K562 (cell line): ENCODE results near the gene MYO1D. TPM values are rescaled to one million over a fixed set of nuclear protein-coding genes. Genes with fewer than 3 reads are reported as not detected.
A peak's percentile ranks its signal among the peaks of the same experiment; 100 is the strongest.

Experiments used
- ATAC-seq: fragments of 200-7000 bp; cut with Tn5 transposase; 3 replicates; pipeline ENCODE4 v1.9.1; 2020; ENCODE audit warnings: moderate library complexity
- BruUV-seq: library from RNA; stranded (reverse); fragments of 400-500 nt; replicated peaks from 2 replicates; lab custom pipeline; 2021; lab: Mats Ljungman, UMichigan
- CTCF ChIA-PET: fragments of 300-600 bp; formaldehyde crosslinking; extraction: SDS; loops from one replicate; lab custom pipeline; 2021; ENCODE audit warnings: low intra/inter-chr PET ratio; lab: Yijun Ruan, JAX
- POLR2A ChIA-PET: fragments of 300-600, 350-650 bp; sonication (Branson Sonifier 250); formaldehyde crosslinking; extraction: SDS; loops from one replicate; lab custom pipeline; 2021; ENCODE audit warnings: antibody characterized with exemption, inconsistent platforms; lab: Yijun Ruan, JAX
- DNase-seq, 4 experiments: peaks; one replicate each; pipeline versions ENCODE4 v3.0.0 to v3.0.0-alpha.2; 2011 to 2018; ENCODE audit warnings: low spot score in 3 of 4, mixed read lengths in 3 of 4; ENCODE audit errors: extremely low read depth in 1 of 4
- FAIRE-seq: peaks from 2 replicates; lab custom pipeline; 2011; peaks lifted over from hg19 to GRCh38; lab: Jason Lieb, UNC
- H2AFZ ChIP-seq: 2 replicates; pipeline ENCODE4 v1.6.0; 2011; ENCODE audit warnings: low read depth, low read length, control low read depth, inconsistent platforms
- H3K27ac ChIP-seq: fragments of 200-600 bp; 3 replicates; pipeline ENCODE4 v1.8.0; 2011; ENCODE audit warnings: low read depth, mild to moderate bottlenecking, control low read depth, inconsistent platforms, low read length, moderate library complexity, mixed read lengths; ENCODE audit errors: extremely low read depth
- H3K27me3 ChIP-seq, 2 experiments: fragments of 300-600 bp in 1 of 2; 2 replicates in 1 of 2; 3 replicates in 1 of 2; pipeline versions ENCODE4 v1.6.0 to v1.8.0; 2011; ENCODE audit warnings: inconsistent platforms in 2 of 2, low read length in 2 of 2, mild to moderate bottlenecking in 1 of 2, mixed read lengths in 1 of 2, moderate library complexity in 1 of 2; ENCODE audit not compliant: control insufficient read depth in 2 of 2, insufficient read depth in 2 of 2
- H3K36me3 ChIP-seq: fragments of 300-600 bp; 3 replicates; pipeline ENCODE4 v1.8.0; 2011; ENCODE audit warnings: mild to moderate bottlenecking, low read length, inconsistent platforms; ENCODE audit not compliant: control insufficient read depth, insufficient read depth
- H3K4me1 ChIP-seq, 2 experiments: fragments of 200-600 bp in 1 of 2; replicated peaks in 1 of 2; 2 replicates in 1 of 2; 3 replicates in 1 of 2; pipeline versions ENCODE4 v1.5.1 to v1.8.0; 2011; ENCODE audit warnings: inconsistent platforms in 2 of 2, low read length in 2 of 2, mild to moderate bottlenecking in 1 of 2, mixed read lengths in 1 of 2, moderate library complexity in 1 of 2; ENCODE audit not compliant: control insufficient read depth in 2 of 2, insufficient read depth in 2 of 2
- H3K4me2 ChIP-seq: 2 replicates; pipeline ENCODE4 v1.6.1; 2011; ENCODE audit warnings: low read length, control low read depth, inconsistent platforms, mixed read lengths; ENCODE audit not compliant: insufficient read depth
- H3K4me3 ChIP-seq: fragments of 200-600 bp; sonication (generic), shearing (Covaris generic); 2 replicates; pipeline ENCODE4 v1.5.1; 2016; ENCODE audit warnings: control low read depth, inconsistent platforms
- H3K79me2 ChIP-seq: fragments of 200-600 bp; 3 replicates; pipeline ENCODE4 v1.8.0; 2011; ENCODE audit warnings: low read length, inconsistent platforms; ENCODE audit not compliant: control insufficient read depth, insufficient read depth
- H3K9ac ChIP-seq, 2 experiments: 2 replicates each; pipeline versions ENCODE4 v1.6.0 to v1.6.1; 2011; ENCODE audit warnings: low read depth in 2 of 2, low read length in 2 of 2, control low read depth in 1 of 2, inconsistent platforms in 1 of 2, mild to moderate bottlenecking in 1 of 2, mixed read lengths in 1 of 2; ENCODE audit not compliant: insufficient read depth in 1 of 2
- H3K9me1 ChIP-seq: one replicate; pipeline ENCODE4 v1.6.0; 2011; ENCODE audit warnings: inconsistent platforms, mild to moderate bottlenecking, low read length, moderate library complexity; ENCODE audit not compliant: control insufficient read depth, insufficient read depth
- H3K9me3 ChIP-seq: replicated peaks from 2 replicates; pipeline ENCODE4 v1.5.1; 2011; ENCODE audit warnings: low read depth, low read length, inconsistent platforms; ENCODE audit not compliant: control insufficient read depth, insufficient read depth
- H4K20me1 ChIP-seq: replicated peaks from 2 replicates; pipeline ENCODE4 v1.6.1; 2011; ENCODE audit warnings: low read length, inconsistent platforms, mixed read lengths; ENCODE audit not compliant: control insufficient read depth, insufficient read depth
- DMBX1 ChIP-seq: fragments of 250-450 bp; sonication (Bioruptor Pico); IDR thresholded peaks from 2 replicates; pipeline ENCODE4 v1.8.0; 2022; ENCODE audit warnings: inconsistent platforms, mild to moderate bottlenecking, moderate library complexity, borderline replicate concordance
- TFAM ChIP-seq: fragments of 250-450 bp; sonication (Bioruptor Pico); conservative IDR thresholded peaks from 2 replicates; pipeline ENCODE4 v1.5.0; 2021; ENCODE audit warnings: mild to moderate bottlenecking, moderate library complexity
- TSC22D4 ChIP-seq: fragments of 450-650 bp; IDR thresholded peaks from 2 replicates; pipeline ENCODE4 v1.6.1; 2016; ENCODE audit warnings: missing genetic modification characterization, missing biosample characterization, control low read depth
- WHSC1 ChIP-seq: IDR thresholded peaks from one replicate; pipeline ENCODE4 v1.6.1; 2012; ENCODE audit warnings: low read length, control low read depth, inconsistent platforms
- WGBS: fragments of 100-300 bp; shearing (Covaris generic); methylation state at CpG from one replicate; pipeline ENCODE4 v1.1.6; 2016; ENCODE audit warnings: low coverage, mixed read lengths; ENCODE audit not compliant: insufficient coverage; ENCODE audit errors: missing lambda C conversion rate; 5-methylcytosine and 5-hydroxymethylcytosine counted together
- in situ Hi-C: fragments of 300-500 bp; cut with MboI; formaldehyde crosslinking; loops from 4 replicates; pipeline ENCODE4 v1.15.0; 2018; ENCODE audit warnings: inconsistent platforms, mixed read lengths
- intact Hi-C: fragments of 100-400 bp; cut with micrococcal nuclease; formaldehyde crosslinking; loops from 2 replicates; pipeline ENCODE4 v1.14.2; 2022
- polyA plus RNA-seq, 8 experiments: library from polyadenylated mRNA; depleted of rRNA in 4 of 8; stranded (reverse) in 5 of 8; unstranded in 3 of 8; fragments of >200 nt; fragmentation: Nextera tagmentation in 2 of 8; fragmentation: Illumina TruSeq in 1 of 8; extraction: Ambion mirVana in 2 of 8; extraction: Trizol in 1 of 8; gene quantifications; 2 replicates each; pipeline versions ENCODE4 v1.2.1 to v1.2.3, GENCODE V29; 2011 to 2014; ENCODE audit warnings: inconsistent platforms in 1 of 8, missing spikeins in 1 of 8
- total RNA-seq, 7 experiments: library from RNA; depleted of rRNA in 6 of 7; stranded (reverse); fragments of >200 nt in 6 of 7; fragmentation: Illumina TruSeq in 2 of 7; extraction: Trizol in 2 of 7; gene quantifications; 2 replicates each; pipeline versions ENCODE4 v1.2.1 to v1.2.3, GENCODE V29; 2011 to 2021; ENCODE audit warnings: low replicate concordance in 1 of 7

Gene MYO1D
- total and polyA plus RNA-seq, 9 of the 15 experiments (the other 6 are each of a cell fraction or from before 2014, with no cell fraction given): 2.1 to 71.2 (median 45.4) TPM

DNA sequence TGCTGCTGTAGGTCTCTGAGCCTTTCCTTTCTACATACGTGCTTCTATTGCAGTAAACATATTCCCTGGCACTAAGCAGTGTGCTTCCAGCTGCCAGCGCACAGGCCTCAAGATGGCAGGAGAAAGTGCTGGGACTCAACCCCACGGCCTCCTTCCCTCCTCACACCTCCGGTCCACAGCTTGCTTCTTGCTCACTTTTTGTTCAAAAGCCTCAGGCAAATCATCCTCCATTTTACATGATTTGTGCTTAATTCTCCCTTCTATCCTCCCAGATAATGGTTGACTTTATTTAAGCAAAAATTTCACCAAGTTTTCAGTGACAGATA lies 384.7 kb downstream of the MYO1D start:
- no peaks in the 10 kb centered on the region for H3K27me3 ChIP-seq
- BruUV-seq: no TSS peak
- intact Hi-C loops (no loop called here), in situ Hi-C loops (no loop called here)
- H3K9ac ChIP-seq: peak overlapping the region in 1 of 2 experiments; percentile 80; a peak in 2 of 4 replicates
- POLR2A ChIA-PET: interaction anchor here (0.5 kb wide), 1 partner anchor 132 kb away, joined by 6 read pairs; no protein-coding TSS in a partner anchor
- TF ChIP-seq WHSC1 (no peak), DMBX1 (CRISPR knock-in tag) (no peak), TFAM (no peak), TSC22D4 (tag) (no peak)
- peaks cover 7 to 38% of the 10 kb centered on the region in 2 experiments; a peak in 4 of 5 replicates for H3K4me1 ChIP-seq
- no peak for ATAC-seq
- H3K36me3 ChIP-seq: peaks cover 35% of the 10 kb centered on the region; the same call in 2 of the 3 replicates
- 0 out of 2 replicates have a peak, but pooled peaks cover 2% of the 10 kb centered on the region for H4K20me1 ChIP-seq
- CTCF ChIA-PET: no interaction called here
- no peak overlapping the region for H3K4me3 ChIP-seq
- DNase-seq: no peak
- no peaks in the 10 kb centered on the region for H3K9me1 ChIP-seq
- no peak for FAIRE-seq
- H2AFZ ChIP-seq: 0 out of 2 replicates have a peak overlapping the region, but pooled peaks have one; percentile 29
- peaks cover 17% of the 10 kb centered on the region; the same call in 2 of the 3 replicates for H3K79me2 ChIP-seq
- peak overlapping the region; percentile 14; the same call in 1 of the 3 replicates for H3K27ac ChIP-seq
- no peak overlapping the region for H3K4me2 ChIP-seq
- H3K9me3 ChIP-seq: no peaks in the 10 kb centered on the region
- 69% methylated on average over 4 of the region's 4 CpGs for WGBS
